ENCODE measurements around the gene NQO2.

- TF ChIP-seq RAD21 (IDR thresholded peaks at IDR 0.05; ENCODE audit: insufficient read depth, low read depth, low read length) (no peak), CTCF (IDR thresholded peaks at IDR 0.05 in 2 of 3, conservative IDR thresholded peaks at IDR 0.05 in 1 of 3; ENCODE audit: control insufficient read depth in 2 of 3, extremely low read depth in 1 of 3, insufficient read depth in 1 of 3, low read depth in 3 of 3, low read length in 3 of 3) (no peak), TBL1XR1 (IDR thresholded peaks at IDR 0.05; ENCODE audit: low read depth, low read length) (no peak), TCF3 (IDR thresholded peaks at IDR 0.05; ENCODE audit: borderline replicate concordance, insufficient read depth, low read depth, low read length) (no peak)
Measured at GRCh38 chr6:2967936-2968335, 31.8 kb upstream of the NQO2 start.
